GM18526 (cell line): ENCODE measurements around the gene RABGGTA.

Experiments
- POLR2A ChIP-seq: IDR thresholded peaks from 3 replicates; pipeline ENCODE4 v1.6.1; 2011; ENCODE audit not compliant: insufficient read length; ENCODE audit errors: extremely low read depth

RABGGTA gene, protein sequence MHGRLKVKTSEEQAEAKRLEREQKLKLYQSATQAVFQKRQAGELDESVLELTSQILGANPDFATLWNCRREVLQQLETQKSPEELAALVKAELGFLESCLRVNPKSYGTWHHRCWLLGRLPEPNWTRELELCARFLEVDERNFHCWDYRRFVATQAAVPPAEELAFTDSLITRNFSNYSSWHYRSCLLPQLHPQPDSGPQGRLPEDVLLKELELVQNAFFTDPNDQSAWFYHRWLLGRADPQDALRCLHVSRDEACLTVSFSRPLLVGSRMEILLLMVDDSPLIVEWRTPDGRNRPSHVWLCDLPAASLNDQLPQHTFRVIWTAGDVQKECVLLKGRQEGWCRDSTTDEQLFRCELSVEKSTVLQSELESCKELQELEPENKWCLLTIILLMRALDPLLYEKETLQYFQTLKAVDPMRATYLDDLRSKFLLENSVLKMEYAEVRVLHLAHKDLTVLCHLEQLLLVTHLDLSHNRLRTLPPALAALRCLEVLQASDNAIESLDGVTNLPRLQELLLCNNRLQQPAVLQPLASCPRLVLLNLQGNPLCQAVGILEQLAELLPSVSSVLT

DNA sequence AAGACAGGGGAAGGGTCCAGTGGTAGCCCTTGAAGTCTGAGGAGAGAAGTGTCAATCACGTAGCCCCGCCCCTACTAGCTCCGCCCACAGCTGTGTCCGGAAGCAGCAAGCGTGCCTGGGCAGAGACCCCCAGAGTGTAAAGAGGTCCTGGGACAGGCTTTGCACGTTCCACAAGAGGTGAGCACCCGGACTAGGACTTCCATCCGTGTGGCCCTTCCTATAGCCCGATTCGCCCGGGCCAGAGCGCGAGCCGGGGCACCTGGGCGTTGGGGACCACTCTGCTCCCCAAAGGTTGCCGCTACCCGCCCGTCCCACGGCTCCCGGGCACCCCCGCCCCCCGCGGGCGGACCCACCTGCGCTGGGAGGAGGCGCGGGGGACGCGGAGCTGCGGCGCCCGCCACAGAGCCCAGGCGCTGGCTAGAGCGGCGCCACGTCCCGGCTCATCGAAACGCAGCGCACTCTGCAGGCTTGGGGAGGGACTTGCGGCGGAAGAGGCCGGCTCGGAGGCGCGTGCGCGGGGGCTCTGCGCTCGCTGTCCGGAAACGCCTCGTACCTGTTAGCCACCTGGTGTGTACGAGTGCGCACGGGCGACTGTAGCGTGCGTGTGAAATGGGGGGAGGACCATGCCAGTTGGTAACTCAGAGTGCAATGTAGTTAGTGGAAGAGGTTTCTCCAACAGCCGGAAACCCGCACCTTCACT lies at the start of gene RABGGTA:
Gene RABGGTA (minus strand): TSS at position 464 of the 700 bp plus-strand sequence. CDS start 482 bp downstream, outside the sequence.
- peak; percentile 61 for TF ChIP-seq POLR2A

DNA sequence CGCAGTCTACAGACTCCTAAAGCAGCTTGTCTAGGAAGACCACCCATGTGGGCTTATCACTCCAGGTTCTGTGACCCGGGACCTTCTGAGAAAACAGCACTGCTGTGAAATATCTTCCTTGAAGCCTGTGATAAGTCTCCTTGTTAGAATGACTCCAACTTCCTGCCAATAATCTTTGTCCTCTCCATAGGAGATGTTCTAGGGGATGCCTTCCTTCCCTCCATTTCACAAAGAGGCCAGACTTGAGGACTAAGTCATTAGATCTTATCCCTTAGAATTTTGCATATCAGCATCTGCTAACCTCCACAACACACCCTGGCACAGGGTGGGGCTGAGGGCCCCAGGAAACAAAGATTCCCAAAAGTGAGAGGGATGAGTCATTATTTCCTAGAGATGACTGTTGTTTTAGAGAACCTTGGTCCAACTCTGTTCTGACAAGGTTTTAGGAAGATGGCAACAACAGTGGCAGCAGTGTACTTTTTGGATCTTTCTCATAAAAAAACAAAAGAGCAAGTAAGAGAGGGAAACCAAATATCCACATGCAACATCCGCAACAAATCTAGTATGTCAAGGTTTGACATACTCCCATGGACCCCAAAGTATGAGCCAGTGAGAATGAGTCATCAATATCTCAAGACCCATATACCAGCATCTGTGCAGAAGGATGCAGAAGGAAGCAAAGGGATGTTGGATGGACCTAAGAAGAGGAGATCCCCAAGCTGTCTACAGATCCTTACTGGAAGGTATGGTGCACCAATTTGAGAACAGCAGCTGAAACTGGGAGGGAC lies 45.9 kb upstream of the RABGGTA start:
- no peak for TF ChIP-seq POLR2A

DNA sequence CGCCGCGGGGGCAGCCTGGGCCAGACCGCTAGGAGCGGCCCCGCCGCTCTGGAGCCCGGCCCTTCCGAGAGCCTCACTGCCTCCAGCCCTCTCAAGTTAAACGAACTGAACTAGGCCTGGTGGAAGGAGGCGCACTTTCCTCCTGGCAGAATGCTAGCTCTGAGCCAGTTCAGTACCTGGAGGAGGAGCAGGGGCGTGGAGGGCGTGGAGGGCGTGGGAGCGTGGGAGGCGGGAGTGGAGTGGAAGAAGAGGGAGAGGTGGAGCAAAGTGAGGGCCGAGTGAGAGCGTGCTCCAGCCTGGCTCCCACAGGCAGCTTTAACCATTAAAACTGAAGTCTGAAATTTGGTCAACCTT lies 45.2 kb upstream of the RABGGTA start:
- TF ChIP-seq POLR2A, result no peak

DNA sequence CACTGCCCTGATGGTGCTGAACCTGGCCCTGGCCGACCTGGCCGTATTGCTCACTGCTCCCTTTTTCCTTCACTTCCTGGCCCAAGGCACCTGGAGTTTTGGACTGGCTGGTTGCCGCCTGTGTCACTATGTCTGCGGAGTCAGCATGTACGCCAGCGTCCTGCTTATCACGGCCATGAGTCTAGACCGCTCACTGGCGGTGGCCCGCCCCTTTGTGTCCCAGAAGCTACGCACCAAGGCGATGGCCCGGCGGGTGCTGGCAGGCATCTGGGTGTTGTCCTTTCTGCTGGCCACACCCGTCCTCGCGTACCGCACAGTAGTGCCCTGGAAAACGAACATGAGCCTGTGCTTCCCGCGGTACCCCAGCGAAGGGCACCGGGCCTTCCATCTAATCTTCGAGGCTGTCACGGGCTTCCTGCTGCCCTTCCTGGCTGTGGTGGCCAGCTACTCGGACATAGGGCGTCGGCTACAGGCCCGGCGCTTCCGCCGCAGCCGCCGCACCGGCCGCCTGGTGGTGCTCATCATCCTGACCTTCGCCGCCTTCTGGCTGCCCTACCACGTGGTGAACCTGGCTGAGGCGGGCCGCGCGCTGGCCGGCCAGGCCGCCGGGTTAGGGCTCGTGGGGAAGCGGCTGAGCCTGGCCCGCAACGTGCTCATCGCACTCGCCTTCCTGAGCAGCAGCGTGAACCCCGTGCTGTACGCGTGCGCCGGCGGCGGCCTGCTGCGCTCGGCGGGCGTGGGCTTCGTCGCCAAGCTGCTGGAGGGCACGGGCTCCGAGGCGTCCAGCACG lies 44.6 kb upstream of the RABGGTA start:
- TF ChIP-seq POLR2A, result no peak

DNA sequence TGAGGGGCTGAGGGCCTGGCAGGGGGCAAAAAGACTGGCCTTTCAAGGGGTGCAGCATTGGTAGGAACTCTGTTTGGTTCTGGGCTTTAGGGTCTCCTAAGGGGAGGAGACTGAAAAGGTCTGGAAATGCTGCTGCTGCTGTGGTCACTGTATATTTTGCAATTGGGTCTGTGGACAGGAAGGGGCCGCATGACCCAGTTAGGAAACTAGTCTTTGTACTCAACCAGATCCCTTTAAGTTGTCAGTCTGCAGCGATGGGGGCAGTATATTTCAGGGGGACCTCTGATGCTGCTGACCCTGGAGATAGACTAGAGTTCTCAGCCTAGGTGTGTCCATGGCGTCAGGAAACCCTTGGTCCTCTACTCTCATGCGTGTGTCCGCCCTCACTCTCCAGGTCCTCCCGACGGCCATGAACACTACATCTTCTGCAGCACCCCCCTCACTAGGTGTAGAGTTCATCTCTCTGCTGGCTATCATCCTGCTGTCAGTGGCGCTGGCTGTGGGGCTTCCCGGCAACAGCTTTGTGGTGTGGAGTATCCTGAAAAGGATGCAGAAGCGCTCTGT lies 43.9 kb upstream of the RABGGTA start:
- TF ChIP-seq POLR2A, result no peak

DNA sequence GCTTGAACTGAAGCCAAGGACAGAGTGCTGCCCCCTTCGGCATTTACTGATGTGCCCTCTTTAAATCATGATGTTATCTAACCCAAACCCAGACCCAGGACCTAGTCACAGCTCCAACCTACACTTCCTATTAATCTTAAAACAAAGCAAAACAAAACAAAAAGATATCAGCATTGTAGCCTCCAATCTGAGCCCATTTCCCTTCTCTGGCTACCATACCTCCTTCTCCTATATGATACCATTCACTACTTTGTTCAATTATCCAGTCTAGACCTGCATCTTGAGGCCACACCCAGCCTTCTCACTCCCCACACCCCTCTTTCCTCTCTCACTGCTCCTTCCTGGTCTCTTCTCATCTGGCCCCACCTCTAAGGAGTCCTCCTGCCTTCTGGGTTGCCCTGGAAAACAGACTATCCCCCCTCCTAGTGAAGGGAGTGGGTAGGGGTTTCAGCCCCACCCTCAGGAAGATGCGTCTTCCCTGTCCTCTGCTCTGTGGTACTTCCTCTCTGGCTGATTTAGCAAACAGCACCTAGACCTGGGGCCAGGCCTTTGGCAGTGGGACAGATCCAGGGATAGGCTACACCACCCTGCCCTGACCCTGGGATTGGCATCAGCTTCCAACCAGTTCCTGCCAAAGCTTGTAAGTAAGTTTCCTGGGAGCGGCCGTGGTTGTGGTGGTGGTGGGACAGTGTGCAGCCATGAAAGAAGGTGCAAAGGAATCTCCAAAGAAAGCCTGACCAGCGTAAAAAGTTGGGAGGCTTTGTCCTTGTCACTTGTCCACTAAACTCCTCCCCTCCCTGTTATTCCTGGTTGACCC lies 43.2 kb upstream of the RABGGTA start:
- no peak for TF ChIP-seq POLR2A

DNA sequence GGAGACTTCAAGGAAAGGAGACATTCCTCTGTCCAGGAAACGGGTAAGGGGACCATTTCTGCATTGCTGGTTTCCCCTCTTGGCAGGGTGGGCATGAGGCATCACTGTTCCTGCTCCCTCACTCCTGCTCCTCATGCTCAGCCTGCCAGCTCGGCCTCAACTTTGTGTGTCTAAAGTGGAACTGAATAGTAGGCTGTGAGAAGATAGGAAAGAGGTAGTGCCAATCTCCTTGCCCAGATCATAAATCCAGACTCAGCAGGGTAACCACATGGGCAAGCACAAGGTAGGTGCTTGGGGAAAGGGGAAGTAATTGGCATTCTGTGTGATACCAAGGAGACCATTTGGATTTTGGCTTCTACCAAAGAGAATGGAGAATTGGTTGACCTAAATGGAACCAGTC lies 42.5 kb upstream of the RABGGTA start:
- TF ChIP-seq POLR2A, result no peak

DNA sequence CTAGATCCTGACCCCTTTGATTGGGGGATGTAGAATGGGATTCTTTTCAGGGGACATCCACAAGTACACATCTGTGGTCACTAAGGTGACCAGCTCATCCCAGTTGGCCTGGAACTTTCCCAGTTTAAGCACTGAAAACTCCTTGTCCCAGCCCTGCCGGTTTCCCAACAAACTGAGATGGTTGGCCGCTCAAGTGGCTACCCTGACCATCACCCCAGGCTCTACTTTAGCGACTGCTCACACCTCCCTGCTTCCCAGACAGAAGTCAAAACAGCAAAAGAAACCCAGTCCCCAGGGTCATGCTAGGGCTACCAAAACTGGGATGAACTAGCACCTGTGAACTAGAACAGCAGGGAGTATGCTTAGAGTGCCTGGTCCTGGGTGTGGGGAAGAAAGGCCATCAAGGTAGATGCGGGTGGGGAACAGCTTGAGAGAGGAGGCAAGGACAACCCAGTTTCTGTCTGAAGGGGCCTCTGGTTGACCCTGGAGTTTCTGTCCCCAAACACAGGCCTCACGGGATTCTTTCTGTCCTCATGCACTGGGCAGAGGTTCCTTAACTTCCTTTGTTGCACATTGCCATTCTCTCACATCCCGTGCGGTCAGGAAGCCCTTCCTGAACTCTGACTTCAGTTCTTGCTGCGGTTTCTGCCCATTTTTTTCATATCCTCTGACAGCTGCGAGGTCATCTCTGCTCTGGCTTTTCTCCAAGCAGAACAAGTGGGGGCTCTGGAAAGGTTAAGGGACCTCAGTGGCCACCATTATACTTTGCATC lies 41.5 kb upstream of the RABGGTA start:
- no peak for TF ChIP-seq POLR2A

DNA sequence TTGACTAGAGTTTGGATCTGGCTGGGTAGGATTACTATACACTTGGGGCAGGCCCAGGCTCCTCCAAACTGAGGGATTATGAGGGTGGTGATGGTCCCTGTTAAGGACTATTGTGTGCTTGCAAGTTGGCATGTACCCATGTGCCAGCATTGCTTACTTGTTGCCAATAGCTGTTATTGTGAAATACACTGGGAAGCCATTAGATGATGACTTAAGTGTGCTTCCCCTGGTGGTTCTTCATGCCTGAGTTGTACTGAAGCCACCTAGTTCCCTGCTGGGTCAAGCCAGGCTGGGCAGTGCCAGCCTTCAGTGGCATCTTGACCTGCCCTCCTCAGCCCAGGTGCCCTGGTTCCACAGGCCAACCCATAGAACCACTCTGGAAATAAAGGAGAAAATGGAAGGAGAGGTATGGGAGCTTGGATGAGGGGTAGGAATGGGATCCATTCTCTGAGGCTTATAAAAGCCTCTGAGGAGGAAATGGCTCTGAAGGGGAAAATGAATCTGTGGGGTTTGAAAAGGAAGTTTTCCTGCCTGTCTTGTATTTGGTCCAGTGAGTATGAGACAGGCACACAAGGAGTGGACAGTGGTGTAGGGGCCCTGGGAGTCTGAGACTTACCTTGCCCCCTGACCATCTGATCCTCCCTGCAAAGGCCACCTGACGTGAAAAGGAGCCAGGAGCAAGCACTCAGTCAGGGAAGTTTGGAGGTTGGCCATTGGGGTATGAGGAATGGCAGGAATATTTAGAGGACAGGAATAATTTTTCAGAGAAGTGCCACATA lies 40.6 kb upstream of the RABGGTA start:
- no peak for TF ChIP-seq POLR2A

DNA sequence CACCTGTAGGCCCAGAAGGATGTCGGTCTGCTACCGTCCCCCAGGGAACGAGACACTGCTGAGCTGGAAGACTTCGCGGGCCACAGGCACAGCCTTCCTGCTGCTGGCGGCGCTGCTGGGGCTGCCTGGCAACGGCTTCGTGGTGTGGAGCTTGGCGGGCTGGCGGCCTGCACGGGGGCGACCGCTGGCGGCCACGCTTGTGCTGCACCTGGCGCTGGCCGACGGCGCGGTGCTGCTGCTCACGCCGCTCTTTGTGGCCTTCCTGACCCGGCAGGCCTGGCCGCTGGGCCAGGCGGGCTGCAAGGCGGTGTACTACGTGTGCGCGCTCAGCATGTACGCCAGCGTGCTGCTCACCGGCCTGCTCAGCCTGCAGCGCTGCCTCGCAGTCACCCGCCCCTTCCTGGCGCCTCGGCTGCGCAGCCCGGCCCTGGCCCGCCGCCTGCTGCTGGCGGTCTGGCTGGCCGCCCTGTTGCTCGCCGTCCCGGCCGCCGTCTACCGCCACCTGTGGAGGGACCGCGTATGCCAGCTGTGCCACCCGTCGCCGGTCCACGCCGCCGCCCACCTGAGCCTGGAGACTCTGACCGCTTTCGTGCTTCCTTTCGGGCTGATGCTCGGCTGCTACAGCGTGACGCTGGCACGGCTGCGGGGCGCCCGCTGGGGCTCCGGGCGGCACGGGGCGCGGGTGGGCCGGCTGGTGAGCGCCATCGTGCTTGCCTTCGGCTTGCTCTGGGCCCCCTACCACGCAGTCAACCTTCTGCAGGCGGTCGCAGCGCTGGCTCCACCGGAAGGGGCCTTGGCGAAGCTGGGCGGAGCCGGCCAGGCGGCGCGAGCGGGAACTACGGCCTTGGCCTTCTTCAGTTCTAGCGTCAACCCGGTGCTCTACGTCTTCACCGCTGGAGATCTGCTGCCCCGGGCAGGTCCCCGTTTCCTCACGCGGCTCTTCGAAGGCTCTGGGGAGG lies 39.5 kb upstream of the RABGGTA start, which contains the start of gene LTB4R:
Gene LTB4R (plus strand): TSS at position 857 of the 959 bp plus-strand sequence. CDS start 4,150 bp downstream, outside the sequence.
- TF ChIP-seq POLR2A, result peak; percentile 53

DNA sequence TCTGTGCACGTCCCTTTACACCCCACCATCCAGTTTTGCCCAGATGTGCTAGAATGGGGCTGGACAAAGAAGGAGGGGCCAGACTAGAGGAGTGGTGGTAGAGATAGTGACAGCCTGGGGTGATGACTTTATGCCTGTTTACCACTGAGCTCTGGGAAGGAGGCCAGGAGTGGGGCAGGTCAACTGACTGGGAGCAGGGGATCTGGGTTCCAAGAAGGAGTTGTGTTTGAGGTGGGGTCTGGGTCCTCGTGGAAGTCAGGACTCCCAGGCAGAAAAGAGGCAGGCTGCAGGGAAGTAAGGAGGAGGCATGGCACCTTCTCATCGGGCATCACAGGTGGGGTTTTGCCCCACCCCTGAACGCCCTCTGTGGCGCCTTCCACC lies 38.9 kb upstream of the RABGGTA start:
- TF ChIP-seq POLR2A, result no peak
